Endothelial cell of hepatic sinusoid (primary cell): ENCODE results near the gene FRMPD3.
"Not testable (repeated sequence)": the region's sequence is repeated elsewhere in the genome, so short reads cannot be mapped to it uniquely, and the experiment has no call there.

Source experiments
- in situ Hi-C: cut with HindIII; loops from 2 replicates; pipeline ENCODE4 v1.10.0; 2017; ENCODE audit warnings: low sequenced_read_pairs

Gene FRMPD3

GRCh38 chrX:107448998-107449835 lies at the start of gene FRMPD3:
Gene FRMPD3, plus strand, starts transcription at chrX:107449652. Its CDS starts 76,937 bp downstream, at chrX:107526589.
- in situ Hi-C loops: no loop called here

- in situ Hi-C loops: no loop called here
Measured at GRCh38 chrX:107420571-107420970, 28.9 kb upstream of the FRMPD3 start.

- in situ Hi-C loops: no loop called here
Measured at GRCh38 chrX:107421337-107421861, 28.1 kb upstream of the FRMPD3 start.

GRCh38 chrX:107429090-107429489 lies 20.4 kb upstream of the FRMPD3 start:
- in situ Hi-C loops: no loop called here

GRCh38 chrX:107440187-107440586 lies 9.3 kb upstream of the FRMPD3 start:
- in situ Hi-C loops: no loop called here

GRCh38 chrX:107440692-107441091 lies 8.8 kb upstream of the FRMPD3 start:
- in situ Hi-C loops: no loop called here

- in situ Hi-C loops: no loop called here
Measured at GRCh38 chrX:107442914-107443527, 6.4 kb upstream of the FRMPD3 start.

GRCh38 chrX:107445146-107445545 lies 4.3 kb upstream of the FRMPD3 start:
- in situ Hi-C loops: no loop called here

- in situ Hi-C loops: no loop called here
Measured at GRCh38 chrX:107445631-107446030, 3.8 kb upstream of the FRMPD3 start.

- in situ Hi-C loops: no loop called here
Measured at GRCh38 chrX:107447642-107448041, 1.8 kb upstream of the FRMPD3 start.

- in situ Hi-C loops: no loop called here
Measured at GRCh38 chrX:107448625-107448997, 841 bp upstream of the FRMPD3 start.

GRCh38 chrX:107450823-107451509 lies 1.5 kb downstream of the FRMPD3 start:
- in situ Hi-C loops: no loop called here

- in situ Hi-C loops: no loop called here
Measured at GRCh38 chrX:107451731-107452130, 2.3 kb downstream of the FRMPD3 start.

- in situ Hi-C loops: no loop called here
Measured at GRCh38 chrX:107452581-107452980, 3.1 kb downstream of the FRMPD3 start.

- in situ Hi-C loops: no loop called here
Measured at GRCh38 chrX:107454302-107454701, 4.8 kb downstream of the FRMPD3 start.

GRCh38 chrX:107457289-107457688 lies 7.8 kb downstream of the FRMPD3 start:
- in situ Hi-C loops: no loop called here

- in situ Hi-C loops: no loop called here
Measured at GRCh38 chrX:107465932-107466620, 16.6 kb downstream of the FRMPD3 start.

GRCh38 chrX:107467271-107467670 lies 17.8 kb downstream of the FRMPD3 start:
- in situ Hi-C loops: no loop called here

GRCh38 chrX:107470198-107470597 lies 20.7 kb downstream of the FRMPD3 start:
- in situ Hi-C loops: no loop called here

- in situ Hi-C loops: no loop called here
Measured at GRCh38 chrX:107470971-107471370, 21.5 kb downstream of the FRMPD3 start.

GRCh38 chrX:107471420-107471819 lies 22.0 kb downstream of the FRMPD3 start:
- in situ Hi-C loops: not testable (repeated sequence)
